D341Med (cell line): ENCODE data around the gene PPP4R4.

Experiments
- DNase-seq: peaks from one replicate; pipeline ENCODE4 v3.0.0; 2012; ENCODE audit warnings: low spot score

PPP4R4 gene

DNA sequence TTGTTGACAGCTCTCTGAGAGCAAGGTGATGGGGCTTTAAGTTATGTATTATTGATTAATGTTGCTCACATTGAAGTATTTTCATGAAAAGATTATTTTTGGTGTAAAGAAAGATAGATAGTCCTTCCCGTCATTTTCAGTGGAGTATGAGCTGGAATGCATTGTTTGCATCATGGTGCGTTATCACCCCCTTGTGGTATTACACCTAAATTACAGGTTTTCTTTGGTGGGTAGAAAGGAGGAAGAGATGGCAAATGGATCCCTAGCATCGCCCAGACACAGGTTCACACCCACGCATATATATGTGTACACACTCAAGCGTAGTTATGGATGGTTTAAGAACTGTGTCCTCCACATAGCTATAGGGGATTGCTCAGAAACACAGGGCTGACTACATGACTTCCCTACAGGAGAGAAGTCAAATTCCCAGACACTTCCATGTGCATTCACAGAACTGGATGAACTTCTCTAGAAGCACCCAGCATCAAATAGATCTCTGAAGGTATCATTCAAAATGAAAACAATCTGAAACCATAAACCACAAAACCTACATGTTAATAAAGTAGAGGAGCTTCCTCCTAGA lies 133.4 kb downstream of the PPP4R4 start:
- DNase-seq, result no peak

- DNase-seq, result no peak
These were observed 135.6 kb downstream of the PPP4R4 start for GRCh38 chr14:94309721-94310120.

GRCh38 chr14:94310248-94310647 lies 136.1 kb downstream of the PPP4R4 start:
- no peak for DNase-seq

DNA sequence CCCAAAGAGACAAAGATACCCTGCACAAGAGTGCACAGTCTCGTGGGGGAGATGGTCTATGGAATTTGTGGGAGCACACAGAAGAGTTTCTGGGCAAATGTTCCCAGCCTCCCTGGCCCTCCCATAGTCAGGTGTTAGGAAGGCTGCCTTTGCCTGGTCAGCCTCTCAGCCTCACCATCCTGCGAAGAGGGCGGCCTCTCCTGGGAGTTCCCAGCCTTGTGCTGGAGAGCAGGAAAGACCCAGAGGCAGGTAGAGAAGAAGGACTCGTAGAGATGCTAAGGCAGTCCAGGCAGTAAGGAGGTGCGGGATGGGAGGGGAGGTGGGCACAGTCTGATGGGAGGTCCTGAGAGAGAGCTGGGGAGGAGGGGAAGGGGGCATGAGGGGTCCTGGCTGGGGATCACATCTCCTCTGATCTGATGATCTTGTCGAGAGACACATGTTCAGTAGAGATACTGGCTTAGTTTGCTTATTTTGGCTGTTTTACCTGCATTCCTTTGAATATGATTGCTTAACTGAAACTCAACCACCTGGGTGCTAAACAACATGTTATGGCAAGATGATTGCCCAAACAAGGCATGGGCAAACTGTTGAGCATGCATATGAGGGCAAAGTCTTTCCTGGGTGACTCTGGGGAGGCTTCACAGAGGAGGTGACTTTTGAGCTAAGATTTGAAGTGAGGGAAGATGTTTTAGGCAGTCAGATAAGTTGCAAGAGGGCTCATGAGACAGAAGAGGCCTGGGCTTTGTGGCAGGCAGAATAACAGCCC lies 138.5 kb downstream of the PPP4R4 start:
- DNase-seq, result no peak

DNA sequence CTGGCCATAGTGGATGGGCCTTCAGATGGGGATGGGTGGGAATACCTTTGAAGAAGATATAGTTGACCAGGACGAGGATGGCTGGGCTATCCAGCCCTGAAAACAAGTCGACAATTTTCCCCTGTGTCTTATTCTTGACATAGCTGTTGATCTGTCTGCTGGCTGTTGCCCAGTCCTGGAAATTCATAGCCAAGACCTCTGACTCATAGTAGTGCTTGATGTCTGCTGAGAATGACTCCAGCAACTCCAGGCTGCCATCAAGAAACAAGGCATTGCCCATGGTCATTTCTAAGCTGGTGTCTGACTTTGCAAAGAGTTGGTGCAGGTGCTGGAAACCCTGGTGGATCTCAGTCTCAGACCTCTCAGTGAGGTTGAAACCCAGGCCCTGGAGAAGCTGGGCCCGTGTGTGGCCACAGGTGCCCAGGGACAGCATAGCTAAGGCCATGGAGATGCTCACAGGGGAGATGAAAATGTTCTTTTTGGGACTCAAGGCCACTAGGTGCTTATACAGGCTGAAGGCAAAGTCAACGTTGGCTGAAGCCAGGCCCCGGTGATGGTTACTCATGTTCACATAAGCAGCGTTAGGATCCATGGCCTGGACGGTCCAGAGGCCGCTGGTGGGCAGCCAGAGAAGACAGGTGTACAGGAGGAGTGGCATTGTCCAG lies 140.0 kb downstream of the PPP4R4 start:
- DNase-seq, result no peak

DNA sequence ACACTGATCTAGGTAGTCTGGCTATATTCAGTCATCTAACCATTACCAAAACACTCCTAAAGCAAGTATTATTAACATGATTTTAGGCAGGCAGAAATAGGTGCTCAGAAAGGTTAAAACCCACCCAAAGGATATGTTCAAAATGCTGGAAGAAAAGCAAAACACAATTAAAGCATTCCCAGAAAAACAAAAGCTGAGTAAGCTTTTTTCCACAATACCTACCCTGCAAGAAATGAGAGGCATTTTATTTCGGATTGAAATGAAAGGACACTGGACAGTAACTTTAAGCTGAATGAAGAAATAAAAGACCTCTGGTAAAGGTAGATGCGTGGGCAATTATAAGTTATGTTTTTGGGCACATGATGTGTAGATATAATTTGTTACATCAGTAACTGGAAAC lies 140.8 kb downstream of the PPP4R4 start:
- DNase-seq, result no peak

- no peak for DNase-seq
These were observed 142.6 kb downstream of the PPP4R4 start for GRCh38 chr14:94316692-94317091.

DNA sequence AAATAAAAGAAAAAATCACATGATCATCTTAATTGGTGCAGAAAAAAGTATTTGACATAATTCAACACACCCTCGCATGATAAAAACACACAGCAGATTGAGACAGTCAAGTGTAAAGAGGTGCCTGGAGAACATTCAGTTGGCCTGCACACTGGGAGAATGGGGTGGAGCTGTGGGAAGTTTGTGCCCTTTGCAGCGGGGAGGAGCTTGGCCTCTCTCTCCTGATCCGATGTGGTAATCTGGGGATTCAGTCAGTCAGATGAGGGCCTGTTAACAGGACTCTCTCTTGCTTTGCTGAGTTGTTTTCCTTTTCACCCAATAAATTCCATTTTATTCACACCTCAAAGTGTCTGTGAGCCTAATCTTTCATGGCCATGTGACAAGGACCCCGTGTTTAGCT lies 143.1 kb downstream of the PPP4R4 start:
- DNase-seq, result no peak

- no peak for DNase-seq
These were observed 146.1 kb downstream of the PPP4R4 start for GRCh38 chr14:94320243-94320642.

DNA sequence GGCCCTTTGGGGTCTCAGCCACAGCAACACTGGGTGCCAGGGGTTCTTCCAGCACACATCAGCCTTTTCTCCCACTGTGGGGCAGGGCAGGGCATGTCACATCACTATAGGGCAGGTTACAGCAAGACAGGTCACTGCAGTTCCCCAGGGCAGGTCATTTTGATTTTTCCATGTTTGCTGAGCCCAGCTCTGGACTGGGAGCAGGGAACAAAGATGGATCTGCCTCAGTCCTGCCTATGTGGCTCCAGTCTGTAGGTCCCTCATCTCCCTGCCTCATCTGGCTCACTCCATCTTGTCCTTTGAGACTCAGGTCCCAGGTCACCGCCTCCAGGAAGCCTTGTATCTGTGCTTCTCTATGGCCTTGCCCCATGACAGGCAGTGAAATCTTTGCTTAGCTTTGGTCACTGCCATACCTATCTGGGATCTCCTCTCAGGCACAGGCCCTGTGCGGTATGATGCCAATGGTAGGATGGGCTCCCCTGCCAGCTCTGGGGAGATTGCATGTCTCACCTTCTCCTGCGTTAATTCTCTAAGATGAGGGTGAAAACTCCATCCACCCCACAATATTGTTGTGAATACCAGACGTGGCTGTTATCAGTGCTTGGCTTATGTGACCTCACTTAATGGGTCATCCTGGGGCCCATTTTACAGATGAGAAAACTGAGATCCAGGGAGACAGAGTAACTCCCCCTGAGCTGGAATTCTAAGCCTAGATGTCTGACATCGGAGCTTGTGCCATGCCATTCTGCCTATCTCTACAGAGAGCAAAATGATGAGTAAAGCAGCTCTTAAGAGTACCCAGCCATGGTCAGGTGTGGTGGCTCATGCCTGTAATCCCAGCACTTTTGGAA lies 147.5 kb downstream of the PPP4R4 start:
- DNase-seq, result no peak

DNA sequence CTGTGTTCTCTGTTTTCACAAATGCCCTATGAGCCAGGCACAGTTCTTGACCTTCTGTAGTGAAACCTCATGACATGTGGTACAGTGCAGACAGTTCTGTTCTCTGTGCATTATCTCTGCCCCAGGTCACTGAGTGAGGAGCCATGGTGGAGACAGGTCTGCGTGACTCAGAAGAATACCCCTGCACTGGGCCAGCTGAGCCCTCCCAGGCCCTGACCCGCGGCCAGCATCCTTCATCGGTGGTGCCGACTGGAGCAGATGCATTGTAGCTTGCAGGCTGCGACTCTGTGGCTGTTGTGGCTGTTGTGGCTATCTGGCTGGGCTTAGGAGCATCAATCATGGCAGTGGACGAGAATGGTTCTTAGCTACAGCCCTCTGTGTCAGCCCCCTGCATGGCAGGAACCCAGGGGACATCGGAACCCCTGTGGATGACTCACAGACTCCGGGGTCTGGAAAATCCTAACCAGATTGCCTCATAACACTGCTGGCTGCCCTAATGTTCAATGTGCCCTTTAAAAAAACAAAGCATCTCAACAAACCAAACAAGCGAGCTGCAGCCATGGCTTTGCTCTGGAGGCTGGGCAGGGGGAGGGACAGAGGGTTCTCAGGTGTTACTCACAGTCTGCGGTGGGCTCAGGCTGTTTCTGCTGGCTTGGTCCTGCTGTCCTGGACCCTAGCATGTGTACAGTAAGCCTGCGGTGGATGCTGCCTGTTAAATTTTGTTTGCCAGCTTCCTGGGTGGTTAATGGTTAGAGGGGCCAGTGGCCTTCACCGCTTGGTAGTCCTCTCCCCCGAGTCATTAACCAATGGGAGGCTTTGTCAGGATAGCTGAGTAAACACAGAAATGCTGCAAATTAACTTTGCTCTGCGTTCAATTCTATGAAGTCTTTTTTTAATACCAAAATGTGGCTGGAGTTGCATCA lies 148.8 kb downstream of the PPP4R4 start, which contains the start of gene SERPINA6:
TSS of gene SERPINA6 (minus strand) at position 689 of the 923 bp plus-strand sequence. CDS start 8,688 bp downstream, outside the sequence.
- no peak for DNase-seq

DNA sequence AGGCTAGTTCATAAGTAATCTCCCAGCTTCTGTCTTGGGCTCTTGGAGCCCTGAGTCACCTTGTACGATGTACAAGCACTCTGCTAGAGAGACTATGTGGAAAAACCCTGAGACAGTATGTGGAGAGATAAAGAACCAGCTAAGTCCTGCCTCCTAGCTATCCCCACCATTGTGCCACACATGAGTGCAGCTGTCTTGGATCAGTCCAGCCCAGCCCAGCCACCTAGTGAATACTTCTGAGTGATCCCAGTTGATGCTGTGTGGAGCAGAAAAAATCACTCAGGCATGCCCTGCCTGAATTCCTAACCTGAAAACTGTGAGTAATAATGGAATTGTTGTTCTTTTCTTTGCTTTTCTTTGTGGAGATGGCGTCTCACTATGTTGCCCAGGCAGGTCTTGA lies 154.1 kb downstream of the PPP4R4 start:
- DNase-seq, result no peak
